ENCODE measurements around the gene PIK3C2G.
A peak's percentile ranks its signal among the peaks of the same experiment; 100 is the strongest.
"Not testable (repeated sequence)": the region's sequence is repeated elsewhere in the genome, so short reads cannot be mapped to it uniquely, and the experiment has no call there.

The PIK3C2G gene

DNA sequence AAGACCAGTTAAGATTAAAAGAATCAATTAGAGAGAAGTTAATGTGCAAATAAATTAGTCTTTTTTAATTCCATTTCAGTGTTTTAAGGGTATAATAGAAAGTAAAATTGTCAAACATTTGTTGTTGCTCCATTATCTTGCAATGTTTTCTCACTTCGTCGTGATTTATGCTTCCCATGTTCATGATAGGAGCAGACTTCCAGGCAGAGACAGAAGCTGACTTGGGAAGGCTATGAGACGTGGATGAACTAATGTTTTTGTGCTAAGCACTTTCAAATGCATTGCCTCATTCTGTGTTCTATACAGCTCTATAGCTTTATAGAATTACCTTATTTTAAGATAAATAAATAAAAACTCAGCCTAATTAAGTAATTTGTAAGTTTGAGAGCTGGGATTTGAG lies 226.2 kb downstream of the PIK3C2G start:
- TF ChIP-seq ARNTL (CRISPR knock-in tag; IDR thresholded peaks at IDR 0.05; ENCODE audit: borderline replicate concordance, low read depth), result no peak
- no peak for TF ChIP-seq PPARA (CRISPR knock-in tag; IDR thresholded peaks at IDR 0.05; ENCODE audit: borderline replicate concordance)
- no peak for ATAC-seq

DNA sequence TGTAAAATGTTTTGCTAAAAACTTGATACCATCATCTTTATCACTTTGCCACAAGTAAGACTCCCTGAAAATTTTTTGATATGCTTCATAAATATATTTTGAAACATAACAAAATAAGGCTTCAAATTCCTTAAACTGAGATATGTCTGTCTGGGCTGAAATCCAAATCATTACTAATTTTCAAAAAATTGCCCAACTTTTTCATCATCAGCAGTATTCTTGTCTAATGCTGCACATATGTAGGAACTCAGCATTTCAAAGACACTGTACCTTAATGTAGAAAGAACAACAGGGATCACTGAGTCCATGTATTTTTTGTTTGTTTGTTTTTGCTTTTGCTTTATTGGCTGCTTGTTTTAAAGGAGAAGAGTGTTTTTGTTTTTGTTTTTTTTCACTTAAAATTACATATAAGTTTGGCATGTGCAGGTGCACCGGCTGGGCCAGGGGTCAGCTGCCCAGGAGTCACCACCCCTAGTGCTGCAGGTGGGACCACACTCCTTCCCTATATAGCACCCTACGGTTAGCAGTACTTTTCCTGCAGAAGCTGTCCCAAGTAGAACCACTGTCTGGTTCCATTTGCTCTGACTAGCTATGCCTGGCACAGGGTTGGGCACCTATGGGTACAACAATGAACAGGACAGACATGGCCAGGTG lies 231.2 kb downstream of the PIK3C2G start:
- peak; percentile 80 for ATAC-seq
- TF ChIP-seq, protein P1, sequence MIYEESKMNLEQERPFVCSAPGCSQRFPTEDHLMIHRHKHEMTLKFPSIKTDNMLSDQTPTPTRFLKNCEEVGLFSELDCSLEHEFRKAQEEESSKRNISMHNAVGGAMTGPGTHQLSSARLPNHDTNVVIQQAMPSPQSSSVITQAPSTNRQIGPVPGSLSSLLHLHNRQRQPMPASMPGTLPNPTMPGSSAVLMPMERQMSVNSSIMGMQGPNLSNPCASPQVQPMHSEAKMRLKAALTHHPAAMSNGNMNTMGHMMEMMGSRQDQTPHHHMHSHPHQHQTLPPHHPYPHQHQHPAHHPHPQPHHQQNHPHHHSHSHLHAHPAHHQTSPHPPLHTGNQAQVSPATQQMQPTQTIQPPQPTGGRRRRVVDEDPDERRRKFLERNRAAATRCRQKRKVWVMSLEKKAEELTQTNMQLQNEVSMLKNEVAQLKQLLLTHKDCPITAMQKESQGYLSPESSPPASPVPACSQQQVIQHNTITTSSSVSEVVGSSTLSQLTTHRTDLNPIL (CRISPR knock-in tag; IDR thresholded peaks at IDR 0.05; ENCODE audit: low read depth), result no peak
- TF ChIP-seq, protein P2, sequence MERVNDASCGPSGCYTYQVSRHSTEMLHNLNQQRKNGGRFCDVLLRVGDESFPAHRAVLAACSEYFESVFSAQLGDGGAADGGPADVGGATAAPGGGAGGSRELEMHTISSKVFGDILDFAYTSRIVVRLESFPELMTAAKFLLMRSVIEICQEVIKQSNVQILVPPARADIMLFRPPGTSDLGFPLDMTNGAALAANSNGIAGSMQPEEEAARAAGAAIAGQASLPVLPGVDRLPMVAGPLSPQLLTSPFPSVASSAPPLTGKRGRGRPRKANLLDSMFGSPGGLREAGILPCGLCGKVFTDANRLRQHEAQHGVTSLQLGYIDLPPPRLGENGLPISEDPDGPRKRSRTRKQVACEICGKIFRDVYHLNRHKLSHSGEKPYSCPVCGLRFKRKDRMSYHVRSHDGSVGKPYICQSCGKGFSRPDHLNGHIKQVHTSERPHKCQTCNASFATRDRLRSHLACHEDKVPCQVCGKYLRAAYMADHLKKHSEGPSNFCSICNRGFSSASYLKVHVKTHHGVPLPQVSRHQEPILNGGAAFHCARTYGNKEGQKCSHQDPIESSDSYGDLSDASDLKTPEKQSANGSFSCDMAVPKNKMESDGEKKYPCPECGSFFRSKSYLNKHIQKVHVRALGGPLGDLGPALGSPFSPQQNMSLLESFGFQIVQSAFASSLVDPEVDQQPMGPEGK (CRISPR knock-in tag; IDR thresholded peaks at IDR 0.05; ENCODE audit: borderline replicate concordance), result no peak
- no peak for TF ChIP-seq ISL1 (CRISPR knock-in tag; IDR thresholded peaks at IDR 0.05)
- TF ChIP-seq, protein P3, sequence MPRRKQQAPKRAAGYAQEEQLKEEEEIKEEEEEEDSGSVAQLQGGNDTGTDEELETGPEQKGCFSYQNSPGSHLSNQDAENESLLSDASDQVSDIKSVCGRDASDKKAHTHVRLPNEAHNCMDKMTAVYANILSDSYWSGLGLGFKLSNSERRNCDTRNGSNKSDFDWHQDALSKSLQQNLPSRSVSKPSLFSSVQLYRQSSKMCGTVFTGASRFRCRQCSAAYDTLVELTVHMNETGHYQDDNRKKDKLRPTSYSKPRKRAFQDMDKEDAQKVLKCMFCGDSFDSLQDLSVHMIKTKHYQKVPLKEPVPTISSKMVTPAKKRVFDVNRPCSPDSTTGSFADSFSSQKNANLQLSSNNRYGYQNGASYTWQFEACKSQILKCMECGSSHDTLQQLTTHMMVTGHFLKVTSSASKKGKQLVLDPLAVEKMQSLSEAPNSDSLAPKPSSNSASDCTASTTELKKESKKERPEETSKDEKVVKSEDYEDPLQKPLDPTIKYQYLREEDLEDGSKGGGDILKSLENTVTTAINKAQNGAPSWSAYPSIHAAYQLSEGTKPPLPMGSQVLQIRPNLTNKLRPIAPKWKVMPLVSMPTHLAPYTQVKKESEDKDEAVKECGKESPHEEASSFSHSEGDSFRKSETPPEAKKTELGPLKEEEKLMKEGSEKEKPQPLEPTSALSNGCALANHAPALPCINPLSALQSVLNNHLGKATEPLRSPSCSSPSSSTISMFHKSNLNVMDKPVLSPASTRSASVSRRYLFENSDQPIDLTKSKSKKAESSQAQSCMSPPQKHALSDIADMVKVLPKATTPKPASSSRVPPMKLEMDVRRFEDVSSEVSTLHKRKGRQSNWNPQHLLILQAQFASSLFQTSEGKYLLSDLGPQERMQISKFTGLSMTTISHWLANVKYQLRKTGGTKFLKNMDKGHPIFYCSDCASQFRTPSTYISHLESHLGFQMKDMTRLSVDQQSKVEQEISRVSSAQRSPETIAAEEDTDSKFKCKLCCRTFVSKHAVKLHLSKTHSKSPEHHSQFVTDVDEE (CRISPR knock-in tag; IDR thresholded peaks at IDR 0.05), result no peak
- no peak for TF ChIP-seq ESRRG (CRISPR knock-in tag; IDR thresholded peaks at IDR 0.05)
- no peak for TF ChIP-seq TOX (CRISPR knock-in tag; IDR thresholded peaks at IDR 0.05; ENCODE audit: borderline replicate concordance)
- TF ChIP-seq RARB (CRISPR knock-in tag; IDR thresholded peaks at IDR 0.05), result no peak
- no peak for TF ChIP-seq ZFP30 (CRISPR knock-in tag; IDR thresholded peaks at IDR 0.05)
- no peak for TF ChIP-seq SNAI2 (CRISPR knock-in tag; IDR thresholded peaks at IDR 0.05)
- no peak for TF ChIP-seq PPARA (CRISPR knock-in tag; IDR thresholded peaks at IDR 0.05; ENCODE audit: borderline replicate concordance)
- TF ChIP-seq, protein P4, sequence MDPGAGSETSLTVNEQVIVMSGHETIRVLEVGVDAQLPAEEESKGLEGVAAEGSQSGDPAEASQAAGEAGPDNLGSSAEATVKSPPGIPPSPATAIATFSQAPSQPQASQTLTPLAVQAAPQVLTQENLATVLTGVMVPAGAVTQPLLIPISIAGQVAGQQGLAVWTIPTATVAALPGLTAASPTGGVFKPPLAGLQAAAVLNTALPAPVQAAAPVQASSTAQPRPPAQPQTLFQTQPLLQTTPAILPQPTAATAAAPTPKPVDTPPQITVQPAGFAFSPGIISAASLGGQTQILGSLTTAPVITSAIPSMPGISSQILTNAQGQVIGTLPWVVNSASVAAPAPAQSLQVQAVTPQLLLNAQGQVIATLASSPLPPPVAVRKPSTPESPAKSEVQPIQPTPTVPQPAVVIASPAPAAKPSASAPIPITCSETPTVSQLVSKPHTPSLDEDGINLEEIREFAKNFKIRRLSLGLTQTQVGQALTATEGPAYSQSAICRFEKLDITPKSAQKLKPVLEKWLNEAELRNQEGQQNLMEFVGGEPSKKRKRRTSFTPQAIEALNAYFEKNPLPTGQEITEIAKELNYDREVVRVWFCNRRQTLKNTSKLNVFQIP (CRISPR knock-in tag; IDR thresholded peaks at IDR 0.05; ENCODE audit: borderline replicate concordance, low read depth), result no peak
- no peak for TF ChIP-seq BACH2 (CRISPR knock-in tag; IDR thresholded peaks at IDR 0.05; ENCODE audit: borderline replicate concordance)

DNA sequence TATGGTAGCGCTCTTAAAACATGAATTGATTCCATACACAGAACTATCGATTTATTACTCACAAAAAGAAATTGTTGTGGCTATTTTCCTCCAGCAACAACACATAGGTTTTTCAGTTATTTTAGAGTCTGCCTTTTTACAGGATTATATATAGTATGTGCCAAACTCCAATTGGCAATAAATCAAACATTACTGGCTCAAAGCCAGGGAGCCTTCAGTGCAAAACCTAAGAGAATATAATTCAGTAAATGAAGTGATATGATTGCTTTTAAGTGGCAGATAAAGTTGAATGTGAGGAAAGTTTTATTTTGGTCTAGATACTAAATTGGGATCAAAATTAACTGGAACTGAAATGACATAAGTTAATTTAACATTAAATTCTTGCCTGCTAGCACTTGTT lies 234.8 kb downstream of the PIK3C2G start:
- TF ChIP-seq TOX (CRISPR knock-in tag; IDR thresholded peaks at IDR 0.05; ENCODE audit: borderline replicate concordance) (0 out of 2 replicates have a peak, but pooled peaks have one; percentile 10), ZFP3 (CRISPR knock-in tag; IDR thresholded peaks at IDR 0.05) (no peak)
- no peak for ATAC-seq

DNA sequence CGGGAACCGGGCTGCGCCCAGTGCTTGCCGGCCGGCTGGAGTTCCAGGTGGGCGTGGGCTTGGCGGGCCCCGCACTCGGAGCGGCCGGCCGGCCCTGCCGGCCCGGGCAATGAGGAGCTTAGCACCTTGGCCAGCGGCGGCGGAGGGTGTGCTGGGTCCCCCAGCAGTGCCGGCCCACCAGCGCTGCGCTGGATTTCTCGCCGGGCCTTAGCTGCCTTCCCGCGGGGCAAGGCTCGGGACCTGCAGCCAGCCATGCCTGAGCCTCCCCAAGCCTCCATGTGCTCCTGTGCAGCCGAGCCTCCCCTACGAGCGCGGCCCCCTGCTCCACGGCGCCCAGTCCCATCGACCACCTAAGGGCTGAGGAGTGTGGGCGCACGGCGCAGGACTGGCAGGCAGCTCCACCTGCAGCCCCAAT lies 238.8 kb downstream of the PIK3C2G start:
- ATAC-seq, result not testable (repeated sequence)

DNA sequence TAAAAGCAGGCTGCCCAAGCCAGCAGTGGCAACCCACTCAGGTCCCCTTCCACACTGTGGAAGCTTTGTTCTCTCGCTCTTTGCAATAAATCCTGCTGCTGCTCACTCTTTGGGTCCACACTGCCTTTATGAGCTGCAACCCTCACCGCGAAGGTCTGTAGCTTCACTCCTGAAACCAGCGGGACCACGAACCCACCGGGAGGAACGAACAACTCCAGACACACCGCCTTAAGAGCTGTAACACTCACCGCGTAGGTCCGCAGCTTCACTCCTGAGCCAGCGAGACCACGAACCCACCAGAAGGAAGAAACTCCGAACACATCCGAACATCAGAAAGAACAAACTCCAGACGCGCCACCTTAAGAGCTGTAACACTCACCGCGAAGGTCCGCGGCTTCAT lies 239.4 kb downstream of the PIK3C2G start:
- not testable (repeated sequence) for ATAC-seq

DNA sequence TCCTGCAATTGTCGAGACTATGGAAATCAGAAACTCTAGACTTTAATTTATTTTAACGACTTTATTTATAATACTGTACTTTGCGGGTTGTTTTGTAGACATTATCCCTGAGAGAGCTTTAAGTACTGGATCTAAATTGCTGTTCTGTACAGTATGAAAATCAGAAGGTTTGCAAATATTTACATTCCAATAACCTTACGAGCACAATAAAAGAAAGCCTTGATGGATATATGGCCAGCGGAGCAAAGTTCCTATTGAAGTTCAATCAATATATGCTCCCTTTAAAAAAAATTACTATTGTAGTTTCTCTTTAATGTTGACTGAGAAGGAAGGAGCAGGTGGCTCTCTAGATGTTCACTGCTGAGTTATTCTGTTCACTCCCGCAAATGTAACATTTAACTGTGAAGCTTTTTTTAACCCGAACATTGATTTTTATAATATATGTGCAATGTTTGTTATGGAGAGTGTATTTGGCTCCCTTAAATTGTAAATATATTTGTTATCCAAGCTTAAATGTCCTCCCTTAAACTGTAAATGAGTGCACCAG lies 241.2 kb downstream of the PIK3C2G start:
- ATAC-seq, result no peak
- TF ChIP-seq SNAI2 (CRISPR knock-in tag; IDR thresholded peaks at IDR 0.05) (no peak), RARB (CRISPR knock-in tag; IDR thresholded peaks at IDR 0.05) (no peak), BACH2 (CRISPR knock-in tag; IDR thresholded peaks at IDR 0.05; ENCODE audit: borderline replicate concordance) (no peak), CSDC2 (CRISPR knock-in tag; IDR thresholded peaks at IDR 0.05) (no peak), ZFP3 (CRISPR knock-in tag; IDR thresholded peaks at IDR 0.05) (no peak), ZNF8 (CRISPR knock-in tag; IDR thresholded peaks at IDR 0.05) (no peak), TOX (CRISPR knock-in tag; IDR thresholded peaks at IDR 0.05; ENCODE audit: borderline replicate concordance) (no peak), ARNTL (CRISPR knock-in tag; IDR thresholded peaks at IDR 0.05; ENCODE audit: borderline replicate concordance, low read depth) (no peak), TCF4 (CRISPR knock-in tag; IDR thresholded peaks at IDR 0.05; ENCODE audit: borderline replicate concordance) (no peak), ZFP30 (CRISPR knock-in tag; IDR thresholded peaks at IDR 0.05) (no peak)
- TF ChIP-seq, protein P4 (CRISPR knock-in tag; IDR thresholded peaks at IDR 0.05; ENCODE audit: borderline replicate concordance, low read depth), result no peak
- TF ChIP-seq, protein P5, sequence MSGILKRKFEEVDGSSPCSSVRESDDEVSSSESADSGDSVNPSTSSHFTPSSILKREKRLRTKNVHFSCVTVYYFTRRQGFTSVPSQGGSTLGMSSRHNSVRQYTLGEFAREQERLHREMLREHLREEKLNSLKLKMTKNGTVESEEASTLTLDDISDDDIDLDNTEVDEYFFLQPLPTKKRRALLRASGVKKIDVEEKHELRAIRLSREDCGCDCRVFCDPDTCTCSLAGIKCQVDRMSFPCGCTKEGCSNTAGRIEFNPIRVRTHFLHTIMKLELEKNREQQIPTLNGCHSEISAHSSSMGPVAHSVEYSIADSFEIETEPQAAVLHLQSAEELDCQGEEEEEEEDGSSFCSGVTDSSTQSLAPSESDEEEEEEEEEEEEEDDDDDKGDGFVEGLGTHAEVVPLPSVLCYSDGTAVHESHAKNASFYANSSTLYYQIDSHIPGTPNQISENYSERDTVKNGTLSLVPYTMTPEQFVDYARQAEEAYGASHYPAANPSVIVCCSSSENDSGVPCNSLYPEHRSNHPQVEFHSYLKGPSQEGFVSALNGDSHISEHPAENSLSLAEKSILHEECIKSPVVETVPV (CRISPR knock-in tag; IDR thresholded peaks at IDR 0.05), result no peak

Measured in SK-N-SH treated with all-trans-retinoic acid at 6 μM for 48 hours (cell line).